ENCODE data around the gene METTL5.
"Not testable (repeated sequence)": the region's sequence is repeated elsewhere in the genome, so short reads cannot be mapped to it uniquely, and the experiment has no call there.

The METTL5 gene

DNA sequence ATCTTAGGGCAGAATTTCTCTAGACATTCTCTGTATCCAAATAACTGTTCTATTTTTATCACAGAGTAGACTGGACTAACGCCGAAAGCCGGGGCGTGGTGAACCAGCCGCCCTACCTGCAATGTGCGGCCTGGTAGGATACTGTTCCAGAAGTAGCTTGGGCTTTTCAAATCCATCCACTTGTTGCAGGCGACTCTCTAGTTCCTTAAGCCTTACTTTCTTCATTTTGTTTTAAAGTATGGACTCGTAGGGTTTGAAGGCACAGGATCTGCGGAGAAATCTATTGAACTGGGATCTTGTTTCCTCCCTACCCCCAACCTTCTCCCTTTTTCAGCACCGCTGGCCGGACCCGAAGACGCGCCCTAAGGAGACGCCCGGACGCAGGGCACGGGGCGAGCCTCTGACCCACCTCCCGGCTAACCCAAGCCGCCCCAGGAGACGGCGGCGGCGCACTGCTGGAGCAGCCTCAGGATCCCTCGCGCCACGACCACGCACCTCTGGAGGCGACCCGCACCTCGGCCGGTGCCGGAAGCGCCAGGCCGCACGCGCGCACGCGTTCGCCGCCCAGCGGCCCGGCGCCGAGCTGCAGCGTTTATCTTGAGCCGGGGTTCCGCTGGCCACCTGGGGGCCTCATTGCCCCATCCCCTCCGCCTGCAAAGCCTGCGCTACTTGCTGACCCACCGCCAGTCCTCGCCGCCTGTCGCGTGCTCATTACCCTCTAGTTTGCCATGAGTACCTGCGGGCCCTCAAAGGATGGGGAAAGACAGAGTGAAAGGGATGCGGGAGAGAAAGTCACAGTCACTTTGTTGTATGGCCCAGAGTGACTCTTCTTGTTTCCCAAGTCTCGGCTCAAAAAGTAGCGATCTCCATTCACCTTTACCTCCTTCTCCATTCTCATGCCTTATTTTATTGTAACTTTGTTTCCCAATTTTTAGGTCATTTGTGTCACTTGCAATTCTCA lies at the start of gene METTL5:
Gene METTL5 (minus strand): TSS at position 533 of the 961 bp plus-strand sequence. CDS start 308 bp downstream, at position 225.
- DNase-seq = peak; percentile 97

DNA sequence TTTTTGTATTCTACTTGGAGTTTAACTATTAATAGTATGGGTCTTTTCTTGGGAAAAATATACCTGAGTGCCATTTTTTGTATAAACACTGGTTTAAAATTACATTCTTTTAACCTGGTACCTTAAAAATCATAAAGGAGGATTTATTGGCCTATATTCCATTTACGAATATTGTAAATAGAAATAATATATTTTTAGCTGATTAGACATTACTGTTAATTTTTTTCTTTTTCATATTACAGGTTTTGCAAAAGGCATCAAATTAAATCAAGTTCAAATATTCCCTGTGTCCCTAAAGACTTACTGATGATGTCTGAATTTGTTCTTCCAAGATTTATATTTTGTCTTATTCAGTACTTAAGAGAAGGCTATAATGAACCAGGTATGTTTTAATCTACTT lies 47.3 kb upstream of the METTL5 start:
- no peak for DNase-seq

DNA sequence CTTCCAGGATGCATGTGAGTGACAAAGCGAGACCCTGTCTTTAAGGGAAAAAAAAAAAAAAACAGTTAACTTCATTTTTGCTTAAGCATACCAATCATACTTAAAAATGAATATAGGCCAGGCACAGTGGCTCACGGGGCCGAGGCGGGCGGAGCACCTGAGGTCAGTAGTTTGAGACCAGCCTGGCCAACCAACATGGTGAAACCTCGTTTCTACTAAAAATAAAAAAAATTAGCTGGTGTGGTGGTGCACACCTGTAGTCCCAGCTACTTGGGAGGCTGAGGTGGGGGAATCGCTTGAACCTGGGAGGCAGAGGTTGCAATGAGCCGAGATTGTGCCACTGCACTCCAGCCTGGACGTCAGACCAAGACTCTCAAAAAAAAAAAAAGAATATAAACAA lies 46.7 kb upstream of the METTL5 start:
- DNase-seq = not testable (repeated sequence)

DNA sequence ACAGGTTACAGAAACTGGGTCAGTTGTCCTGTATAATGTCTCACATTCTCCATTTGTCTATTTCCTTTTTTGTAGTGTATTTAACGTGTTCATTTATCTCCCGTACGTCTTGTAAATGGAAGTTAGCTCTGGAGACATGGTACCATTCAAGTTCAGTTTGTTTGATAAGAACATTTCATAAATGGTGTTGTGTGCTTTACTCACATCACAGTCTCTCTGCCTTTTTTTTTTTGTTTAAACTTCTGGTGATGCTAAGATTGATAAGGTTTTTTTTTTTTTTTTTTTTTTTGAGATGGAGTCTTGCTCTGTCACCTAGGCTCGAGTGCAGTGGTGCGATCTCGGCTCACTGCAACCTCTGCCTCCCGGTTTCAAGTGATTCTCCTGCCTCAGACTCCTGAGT lies 44.2 kb upstream of the METTL5 start:
- DNase-seq = no peak

DNA sequence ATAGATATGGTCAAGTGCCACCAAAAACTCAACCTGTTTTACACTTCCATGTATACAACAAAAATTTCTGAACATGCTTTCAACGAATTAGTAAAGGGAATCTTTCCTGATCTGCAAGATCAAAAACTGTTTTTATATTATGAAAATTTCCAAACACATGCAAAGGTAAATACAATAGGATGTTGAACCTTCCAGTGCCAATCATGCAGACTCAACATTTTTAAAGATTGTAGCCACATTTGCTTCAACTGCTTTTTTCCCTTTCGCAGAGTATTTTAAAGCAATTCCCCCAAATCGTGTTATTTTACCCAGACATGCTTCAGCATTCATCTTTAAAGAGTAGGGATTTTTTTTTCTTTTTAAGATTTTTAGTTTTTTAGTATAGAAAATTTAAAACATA lies 42.9 kb upstream of the METTL5 start:
- no peak for DNase-seq

DNA sequence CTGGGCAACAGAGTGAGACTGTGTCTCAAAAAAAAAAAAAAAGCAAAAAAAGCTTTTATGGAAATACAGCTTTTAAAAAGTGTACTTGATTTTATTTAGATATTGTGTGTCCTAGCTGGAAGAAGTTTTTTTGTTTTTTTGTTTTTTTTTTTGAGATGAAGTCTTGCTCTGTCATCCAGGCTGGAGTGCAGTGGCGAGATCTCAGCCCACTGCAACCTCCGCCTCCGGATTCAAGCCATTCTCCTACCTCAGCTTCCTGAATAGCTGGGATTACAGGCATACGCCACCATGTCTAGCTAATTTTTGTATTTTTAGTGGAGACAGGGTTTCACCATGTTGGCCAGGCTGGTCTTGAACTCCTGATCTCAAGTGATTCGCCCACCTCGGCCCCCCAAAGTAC lies 41.5 kb upstream of the METTL5 start:
- DNase-seq = not testable (repeated sequence)

DNA sequence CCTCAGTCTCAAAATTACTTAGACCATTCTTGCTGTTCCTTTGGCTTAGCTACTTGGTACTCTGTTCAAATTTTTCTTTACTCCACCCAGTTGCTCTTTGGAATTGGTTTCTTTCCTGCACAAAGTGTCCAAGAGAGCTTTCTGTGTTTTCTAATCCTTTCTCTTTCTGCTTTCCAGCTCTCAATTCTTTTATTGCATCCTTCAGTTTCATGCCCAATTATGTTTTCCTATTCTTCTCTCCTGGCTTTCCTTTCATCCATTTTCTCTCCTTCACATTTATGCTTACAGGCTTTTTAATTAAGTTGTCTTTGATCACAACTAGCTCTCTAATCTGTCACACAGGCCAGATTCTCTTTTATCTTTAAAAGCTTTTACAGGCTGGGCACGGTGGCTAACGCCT lies 40.8 kb upstream of the METTL5 start:
- no peak for DNase-seq

DNA sequence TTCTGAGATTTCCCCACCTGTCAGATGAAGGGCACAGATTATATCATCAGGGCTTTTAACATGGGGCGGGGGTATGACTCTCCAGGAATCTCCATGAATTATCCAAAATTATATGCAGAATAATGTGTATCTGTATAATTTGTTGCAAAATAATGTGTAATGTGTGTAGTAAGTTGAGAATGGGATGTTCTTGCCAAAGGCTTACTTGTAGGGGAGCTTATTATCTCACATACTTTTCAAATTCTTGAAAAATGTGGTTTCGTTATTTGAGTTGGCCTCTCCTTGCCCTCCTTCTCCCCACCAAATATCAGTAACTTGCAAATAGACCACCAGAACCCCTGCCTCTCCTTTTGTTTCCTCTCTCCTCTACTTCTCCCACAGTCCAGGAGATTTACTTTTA lies 38.1 kb upstream of the METTL5 start:
- DNase-seq = no peak

DNA sequence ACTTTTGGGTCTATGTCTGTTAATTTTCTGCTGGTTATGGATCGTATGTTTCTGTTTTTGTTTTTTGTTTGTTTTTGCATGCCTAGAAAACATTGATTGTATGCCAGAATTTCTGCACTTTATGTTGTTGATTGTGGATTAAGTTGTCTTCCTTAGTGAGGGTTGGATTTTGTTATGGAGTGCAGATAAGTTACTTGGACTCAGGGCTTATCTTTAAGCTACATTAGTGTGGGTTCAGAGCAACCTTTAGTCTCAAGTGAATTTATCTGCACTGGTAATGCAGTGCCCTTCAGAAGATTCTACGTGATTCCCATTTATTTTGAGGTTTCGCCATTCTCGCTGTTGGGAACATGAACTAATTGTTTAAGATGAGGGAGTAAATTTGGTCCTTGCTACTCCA lies 35.4 kb upstream of the METTL5 start:
- DNase-seq = no peak

DNA sequence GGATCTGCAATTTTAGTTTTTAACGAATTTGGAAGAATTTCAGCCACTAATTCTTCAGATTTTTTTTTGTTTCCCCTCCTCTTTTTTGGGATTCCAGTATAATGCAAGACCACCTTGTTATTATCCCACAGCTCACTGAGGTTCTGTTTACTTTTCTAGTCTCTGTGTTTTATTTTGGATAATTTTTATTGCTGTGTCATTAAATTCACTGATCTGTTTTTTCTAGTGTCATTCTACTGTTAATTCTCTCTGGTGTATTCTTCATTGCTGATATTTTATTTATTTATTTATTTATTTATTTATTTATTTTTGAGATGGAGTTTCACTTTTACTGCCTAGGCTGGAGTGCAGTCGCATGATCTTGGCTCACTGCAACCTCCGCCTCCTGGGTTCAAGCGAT lies 34.7 kb upstream of the METTL5 start:
- DNase-seq = no peak

DNA sequence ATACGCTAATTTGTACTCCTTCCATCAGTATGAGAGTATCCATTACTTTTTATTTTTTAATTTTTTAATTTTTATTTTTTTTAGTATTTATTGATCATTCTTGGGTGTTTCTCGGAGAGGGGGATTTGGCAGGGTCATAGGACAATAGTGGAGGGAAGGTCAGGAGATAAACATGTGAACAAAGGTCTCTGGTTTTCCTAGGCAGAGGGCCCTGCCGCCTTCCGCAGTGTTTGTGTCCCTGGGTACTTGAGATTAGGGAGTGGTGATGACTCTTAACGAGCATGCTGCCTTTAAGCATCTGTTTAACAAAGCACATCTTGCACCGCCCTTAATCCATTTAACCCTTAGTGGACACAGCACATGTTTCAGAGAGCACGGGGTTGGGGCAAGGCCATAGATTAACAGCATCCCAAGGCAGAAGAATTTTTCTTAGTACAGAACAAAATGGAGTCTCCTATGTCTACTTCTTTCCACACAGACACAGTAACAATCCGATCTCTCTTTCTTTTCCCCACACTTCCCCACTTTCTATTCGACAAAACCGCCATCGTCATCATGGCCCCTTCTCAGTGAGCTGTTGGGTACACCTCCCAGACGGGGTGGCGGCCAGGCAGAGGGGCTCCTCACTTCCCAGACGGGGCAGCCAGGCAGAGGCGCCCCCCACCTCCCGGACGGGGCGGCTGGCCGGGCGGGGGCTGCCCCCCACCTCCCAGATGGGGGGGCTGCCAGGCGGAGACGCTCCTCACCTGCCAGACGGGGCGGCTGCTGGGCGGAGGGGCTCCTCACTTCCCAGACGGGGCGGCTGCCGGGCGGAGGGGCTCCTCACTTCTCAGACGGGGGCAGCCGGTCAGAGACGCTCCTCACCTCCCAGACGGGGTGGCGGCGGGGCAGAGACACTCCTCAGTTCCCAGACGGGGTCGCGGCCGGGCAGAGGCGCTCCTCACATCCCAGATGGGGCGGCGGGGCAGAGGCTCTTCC lies 30.9 kb upstream of the METTL5 start:
- DNase-seq = not testable (repeated sequence)

DNA sequence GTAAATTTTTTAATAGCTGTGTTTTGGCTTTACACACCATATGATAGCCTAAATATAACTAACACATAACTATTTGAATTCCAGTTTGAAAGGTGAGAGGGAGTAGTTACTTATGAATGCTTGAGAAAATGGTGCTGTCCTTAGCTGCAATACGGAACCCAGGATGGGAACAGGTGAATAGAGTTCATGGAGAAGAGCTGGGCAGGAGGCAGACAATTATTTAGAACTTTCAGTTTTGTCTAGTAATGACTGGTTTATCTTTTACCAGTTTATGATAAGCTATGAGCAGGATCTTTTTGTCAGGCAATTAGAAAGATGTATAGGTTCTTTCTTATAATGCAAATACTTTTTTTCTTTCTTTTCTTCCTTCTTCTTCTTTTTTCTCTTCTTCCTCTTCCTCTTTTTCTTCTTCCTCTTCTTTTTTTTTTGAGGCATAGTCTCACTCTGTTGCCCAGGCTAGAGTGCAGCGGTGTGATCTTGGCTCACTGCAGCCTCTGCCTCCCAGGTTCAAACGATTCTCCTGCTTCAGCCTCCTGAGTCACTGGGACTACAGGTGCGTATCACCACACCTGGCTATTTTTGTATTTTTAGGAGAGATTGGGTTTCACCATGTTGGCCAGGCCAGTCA lies 28.4 kb upstream of the METTL5 start:
- DNase-seq = no peak

DNA sequence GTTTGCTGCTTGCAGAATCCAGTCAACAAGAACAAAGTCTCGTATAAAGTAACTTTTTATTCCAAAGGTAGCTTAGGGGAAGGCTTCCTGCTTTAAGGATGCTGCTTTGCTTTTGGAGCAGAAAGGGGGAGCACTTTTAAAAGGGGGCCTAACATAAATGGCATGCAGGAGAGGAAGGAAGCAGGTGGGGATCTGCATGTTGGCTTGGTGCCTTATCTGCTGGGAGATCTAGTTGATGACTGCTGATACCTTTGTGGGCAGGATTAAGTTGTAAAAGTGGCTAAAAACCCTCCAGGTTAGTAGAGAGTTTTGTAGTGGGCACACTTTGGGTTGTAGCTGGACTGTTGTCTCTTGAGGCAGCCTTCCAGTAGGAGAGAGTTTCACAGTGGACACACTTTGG lies 25.0 kb upstream of the METTL5 start:
- DNase-seq = no peak

DNA sequence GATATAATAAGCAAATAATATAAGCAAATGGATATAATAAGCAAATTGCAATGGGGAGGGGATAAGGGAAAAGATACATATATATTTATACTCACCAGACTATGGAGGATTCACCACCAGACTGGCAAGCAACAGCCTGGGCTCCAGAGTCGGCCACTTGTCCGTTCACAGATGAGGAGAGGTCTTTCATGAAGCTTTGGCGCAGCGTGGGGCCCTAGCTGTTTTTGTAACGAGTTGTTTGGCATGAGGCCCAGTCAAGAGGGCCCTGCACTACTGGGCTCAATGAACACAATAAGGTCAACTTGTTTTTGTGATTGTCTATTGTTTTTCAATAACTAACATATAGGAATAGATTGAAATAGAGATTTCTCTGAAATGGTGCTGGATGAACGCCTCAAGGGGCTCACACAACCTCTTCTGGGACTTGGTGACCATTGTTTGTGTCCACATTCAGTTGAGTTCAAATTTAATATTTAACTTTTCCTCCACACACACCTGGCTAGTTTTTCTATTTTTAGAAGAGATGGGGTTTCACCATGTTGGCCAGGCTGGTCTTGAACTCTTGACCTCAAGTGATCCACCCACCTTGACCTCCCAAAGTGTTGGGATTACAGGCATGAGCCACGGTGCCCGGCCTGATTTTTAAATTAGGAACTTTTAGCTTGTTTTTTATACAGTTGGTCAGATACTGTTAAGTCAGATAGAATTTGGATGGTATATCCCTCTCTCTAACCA lies 24.4 kb upstream of the METTL5 start:
- DNase-seq = peak; percentile 62

DNA sequence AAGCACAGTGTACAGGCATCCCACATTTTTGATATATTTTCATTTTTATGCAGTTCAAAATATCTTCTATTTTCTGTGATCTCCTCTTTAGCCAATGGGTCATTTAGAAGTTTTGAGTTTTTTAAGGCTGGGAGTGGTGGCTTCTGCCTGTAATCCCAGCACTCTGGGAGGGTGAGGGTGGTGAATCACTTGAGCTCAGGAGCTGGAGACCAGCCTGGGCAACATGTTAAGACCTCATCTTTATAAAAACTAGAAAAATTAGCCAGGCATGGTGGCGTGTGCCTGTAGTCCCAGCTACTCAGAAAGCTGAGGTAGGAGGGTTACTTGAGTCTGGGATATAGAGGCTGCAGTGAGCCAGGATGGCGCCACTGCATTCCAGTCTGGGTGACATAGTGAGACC lies 20.3 kb upstream of the METTL5 start:
- DNase-seq = no peak

DNA sequence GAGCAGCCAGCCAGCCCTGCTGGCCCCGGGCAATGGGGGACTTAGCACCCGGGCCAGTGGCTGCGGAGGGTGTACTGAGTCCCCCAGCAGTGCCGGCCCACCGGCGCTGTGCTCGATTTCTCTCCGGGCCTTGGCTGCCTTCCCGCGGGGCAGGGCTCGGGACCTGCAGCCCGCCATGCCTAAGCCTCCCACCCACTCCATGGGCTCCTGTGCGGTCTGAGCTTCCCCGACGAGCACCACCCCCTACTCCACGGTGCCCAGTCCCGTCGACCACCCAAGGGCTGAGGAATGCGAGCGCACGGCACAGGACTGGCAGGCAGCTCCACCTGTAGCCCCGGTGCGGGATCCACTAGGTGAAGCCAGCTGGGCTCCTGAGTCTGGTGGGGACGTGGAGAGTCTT lies 16.9 kb upstream of the METTL5 start:
- DNase-seq = not testable (repeated sequence)

DNA sequence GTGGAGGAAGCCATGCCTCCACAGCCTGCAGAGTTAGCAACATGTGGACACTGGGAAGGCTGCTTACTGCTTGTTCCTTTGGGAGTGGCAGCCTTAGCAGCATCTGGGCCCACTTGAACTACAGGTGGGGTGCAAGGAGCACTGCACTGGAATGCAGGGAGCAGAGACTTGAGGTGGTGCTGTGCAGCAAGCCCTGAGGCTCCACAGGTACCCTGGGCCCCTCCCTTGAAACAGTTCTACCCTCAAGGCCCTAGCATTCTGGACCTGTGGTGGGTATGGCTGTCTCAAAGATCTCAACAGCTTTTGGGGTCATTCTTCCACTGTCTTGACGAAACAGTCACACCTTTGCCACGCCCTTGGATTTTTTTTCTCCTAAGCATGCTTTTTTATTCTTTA lies 16.0 kb upstream of the METTL5 start:
- DNase-seq = no peak

DNA sequence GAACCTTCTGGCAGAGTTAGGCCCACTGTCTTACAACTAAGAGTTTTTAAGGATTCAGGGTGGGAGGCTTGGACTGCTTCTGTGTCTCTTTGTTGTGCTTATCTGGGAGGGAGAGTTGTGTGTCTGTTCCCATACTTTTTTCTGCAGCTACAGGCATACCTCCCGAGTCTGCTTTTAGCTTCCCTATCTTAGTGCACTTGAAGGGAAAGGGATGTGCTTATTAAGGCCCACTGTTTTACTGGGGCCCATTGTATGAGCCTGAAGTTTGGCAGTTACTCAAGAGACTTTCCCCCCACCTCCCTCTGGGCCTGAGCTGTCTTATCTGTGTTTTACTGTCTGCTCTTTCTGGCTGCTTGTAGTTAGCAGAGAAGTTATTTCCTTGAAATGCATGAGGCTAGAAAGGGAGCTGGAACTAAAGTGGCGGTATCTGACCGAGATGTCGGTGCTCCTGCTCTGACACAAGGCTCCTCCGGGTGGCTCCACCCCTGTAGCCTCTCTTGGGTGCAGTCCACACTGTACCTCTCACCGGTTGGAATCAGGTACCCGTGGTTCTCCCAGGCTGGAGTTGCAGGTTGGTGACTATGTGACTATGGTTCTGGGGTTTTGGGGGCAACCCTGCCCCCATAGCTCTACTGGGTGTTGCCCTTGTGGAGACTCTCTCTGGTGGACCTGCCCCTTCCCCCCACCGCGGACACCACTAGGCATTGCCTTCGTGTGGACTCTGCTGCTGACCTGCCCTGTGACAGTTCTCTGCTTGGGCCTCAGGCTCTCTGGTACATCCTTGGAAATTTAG lies 15.4 kb upstream of the METTL5 start:
- no peak for DNase-seq

DNA sequence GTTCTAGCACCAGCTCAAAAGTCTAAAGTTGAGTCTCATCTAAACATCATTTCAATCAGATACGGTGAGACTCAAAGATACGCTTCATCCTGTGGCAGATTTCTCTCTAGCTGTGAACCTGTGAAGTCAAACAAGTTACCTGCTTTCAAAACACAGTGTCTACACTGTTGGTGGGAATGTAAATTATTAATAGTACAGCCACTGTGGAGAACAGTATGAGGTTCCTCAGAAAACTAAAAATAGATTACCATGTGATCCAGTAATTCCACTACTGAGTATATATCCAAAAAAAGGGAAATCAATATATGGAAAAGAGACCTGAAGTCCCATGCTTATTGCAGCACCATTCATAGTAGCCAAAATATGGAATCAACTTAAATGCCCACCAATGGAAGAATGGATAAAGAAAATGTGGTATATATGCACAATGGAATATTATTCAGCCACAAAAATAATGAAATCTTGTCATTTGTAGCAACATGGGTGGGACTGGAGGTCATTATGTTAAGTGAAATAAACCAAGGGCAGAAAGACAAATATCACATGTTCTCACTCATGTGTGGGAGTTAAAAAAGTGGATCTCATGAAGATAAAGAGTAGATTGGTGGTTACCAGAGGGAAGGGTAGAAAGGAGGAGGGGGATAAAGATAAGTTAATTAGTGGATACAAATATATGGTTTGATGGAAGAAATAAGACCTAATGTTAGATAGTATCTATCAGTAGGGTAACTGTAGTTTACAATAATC lies 14.2 kb upstream of the METTL5 start:
- DNase-seq = no peak

DNA sequence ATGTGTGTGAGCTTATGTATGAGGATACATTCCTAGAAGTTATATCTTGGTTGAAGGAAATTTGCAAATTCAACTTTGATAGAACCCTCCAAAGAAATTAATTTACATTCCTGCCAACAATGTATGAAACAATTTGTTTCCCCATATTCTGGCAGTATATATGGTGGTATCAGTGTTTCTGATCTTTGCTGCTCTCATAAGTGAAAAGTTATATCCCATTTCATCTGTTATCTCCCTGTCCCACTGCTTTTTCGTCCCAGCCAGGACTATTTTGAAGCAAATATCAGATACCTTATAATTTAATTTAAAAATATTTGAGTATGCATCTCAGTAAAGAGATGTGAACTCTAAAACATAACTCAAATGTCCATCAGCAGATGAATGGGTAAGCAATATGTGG lies 9.7 kb upstream of the METTL5 start:
- DNase-seq = no peak
